ENCODE results near the gene ELK3.

The ELK3 gene

GRCh38 chr12:96187956-96188355, 6.2 kb upstream of the ELK3 start:
- DNase-seq (ENCODE audit: low read depth in 2 of 2) = no peak

- DNase-seq (ENCODE audit: low read depth in 2 of 2) = no peak
Observed at GRCh38 chr12:96189781-96190180, 4.4 kb upstream of the ELK3 start.

GRCh38 chr12:96190413-96191108, 3.6 kb upstream of the ELK3 start:
- DNase-seq (ENCODE audit: low read depth in 2 of 2) = no peak

GRCh38 chr12:96192926-96193573, 1.1 kb upstream of the ELK3 start:
- no peak for DNase-seq (ENCODE audit: low read depth in 2 of 2)

GRCh38 chr12:96194576-96194889, 358 bp downstream of the ELK3 start:
- DNase-seq (ENCODE audit: low read depth in 2 of 2) = no peak

- peak; percentile 69 to 70 for DNase-seq (ENCODE audit: low read depth in 2 of 2)
Observed at GRCh38 chr12:96194971-96195844, 1.0 kb downstream of the ELK3 start.

GRCh38 chr12:96195845-96196451, 1.8 kb downstream of the ELK3 start:
- DNase-seq (ENCODE audit: low read depth in 2 of 2) = peak in 1 of 2 donors; percentile 43

GRCh38 chr12:96196781-96197180, 2.6 kb downstream of the ELK3 start:
- no peak for DNase-seq (ENCODE audit: low read depth in 2 of 2)

GRCh38 chr12:96197503-96198272, 3.5 kb downstream of the ELK3 start:
- no peak for DNase-seq (ENCODE audit: low read depth in 2 of 2)

GRCh38 chr12:96198965-96199364, 4.8 kb downstream of the ELK3 start:
- DNase-seq (ENCODE audit: low read depth in 2 of 2) = no peak

GRCh38 chr12:96199464-96199863, 5.3 kb downstream of the ELK3 start:
- DNase-seq (ENCODE audit: low read depth in 2 of 2) = no peak

- DNase-seq (ENCODE audit: low read depth in 2 of 2) = no peak
Observed at GRCh38 chr12:96201272-96202227, 7.4 kb downstream of the ELK3 start.

- DNase-seq (ENCODE audit: low read depth in 2 of 2) = no peak
Observed at GRCh38 chr12:96204381-96204780, 10.2 kb downstream of the ELK3 start.

GRCh38 chr12:96205908-96206307, 11.7 kb downstream of the ELK3 start:
- DNase-seq (ENCODE audit: low read depth in 2 of 2) = no peak

- DNase-seq (ENCODE audit: low read depth in 2 of 2) = no peak
Observed at GRCh38 chr12:96206936-96207662, 12.9 kb downstream of the ELK3 start.

GRCh38 chr12:96208346-96208745, 14.2 kb downstream of the ELK3 start:
- no peak for DNase-seq (ENCODE audit: low read depth in 2 of 2)

- DNase-seq (ENCODE audit: low read depth in 2 of 2) = no peak
Observed at GRCh38 chr12:96208801-96209549, 14.8 kb downstream of the ELK3 start.

GRCh38 chr12:96210376-96211055, 16.3 kb downstream of the ELK3 start:
- DNase-seq (ENCODE audit: low read depth in 2 of 2) = no peak
